ENCODE measurements around the gene PLD1.

GRCh38 chr3:171778493-171778892 lies 31.8 kb downstream of the PLD1 start:
- no peak for TF ChIP-seq CTCF (IDR thresholded peaks at IDR 0.05)
- no peak for TF ChIP-seq POLR2A (IDR thresholded peaks at IDR 0.05)

Measured in right lobe of liver (tissue), 4 donors.